PFSK-1 (cell line): Measurements from ENCODE around the gene LRRC74B.

Experiments
- FOXP2 ChIP-seq: optimal IDR thresholded peaks from 2 replicates; pipeline ENCODE3; 2011; ENCODE audit warnings: borderline replicate concordance, control low read depth, inconsistent platforms; ENCODE audit not compliant: insufficient read depth; ENCODE audit errors: extremely low read length, extremely low read depth
- POLR2AphosphoS5 ChIP-seq: IDR thresholded peaks from 2 replicates; pipeline ENCODE4 v1.6.1; 2012; ENCODE audit warnings: low read depth, mild to moderate bottlenecking, control low read depth, low read length, moderate library complexity
- REST ChIP-seq, 2 experiments: IDR thresholded peaks; 2 replicates each; pipeline versions ENCODE4 v1.6.1 to v1.8.0; 2011 to 2012; ENCODE audit warnings: low read depth in 2 of 2, low read length in 2 of 2, control low read depth in 1 of 2, inconsistent platforms in 1 of 2, mild to moderate bottlenecking in 1 of 2, moderate library complexity in 1 of 2; ENCODE audit not compliant: insufficient read depth in 1 of 2
- SIN3A ChIP-seq: IDR thresholded peaks from 2 replicates; pipeline ENCODE4 v1.6.1; 2012; ENCODE audit warnings: mild to moderate bottlenecking, low read length, moderate library complexity, borderline replicate concordance; ENCODE audit not compliant: insufficient read depth
- TAF1 ChIP-seq: IDR thresholded peaks from 2 replicates; pipeline ENCODE4 v1.6.1; 2012; ENCODE audit warnings: low read length, control low read depth, borderline replicate concordance; ENCODE audit not compliant: insufficient read depth

The LRRC74B gene

DNA sequence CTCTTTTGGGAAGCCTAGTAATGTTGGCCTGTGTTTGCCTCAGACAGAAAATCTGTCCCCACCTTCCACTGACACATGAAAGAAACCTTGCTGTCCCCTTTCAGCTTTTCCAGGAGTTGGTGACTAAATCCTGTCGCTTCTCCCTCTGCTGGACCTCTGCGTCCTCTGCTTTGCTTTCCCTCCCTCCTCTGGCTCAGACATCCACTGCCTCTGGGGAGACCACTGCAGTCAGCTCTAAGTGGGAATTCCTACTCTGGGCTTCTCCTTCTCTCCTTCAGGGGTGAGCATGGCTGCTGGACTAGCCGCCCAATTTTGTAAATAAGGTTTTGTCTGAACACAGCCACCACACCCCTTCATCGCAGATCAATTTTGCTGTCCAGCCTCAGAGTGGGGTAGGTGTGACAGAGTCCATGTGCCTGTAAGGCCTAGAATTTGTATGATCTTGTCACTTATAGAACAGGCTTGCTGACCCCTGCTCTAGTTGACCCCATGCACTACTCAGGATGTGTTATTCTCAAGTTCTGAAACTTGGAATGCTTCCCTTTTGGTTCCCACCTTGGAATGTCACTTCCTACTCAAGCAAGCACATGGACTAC lies 23.0 kb downstream of the LRRC74B start:
- TF ChIP-seq POLR2AphosphoS5 (no peak), FOXP2 (no peak), TAF1 (no peak), REST (IDR thresholded peaks at IDR 0.05; ENCODE audit: insufficient read depth in 1 of 2, low read depth in 2 of 2, low read length in 2 of 2) (no peak), SIN3A (no peak)

- TF ChIP-seq TAF1: no peak
- no peak for TF ChIP-seq POLR2AphosphoS5
- TF ChIP-seq FOXP2: no peak
- no peak for TF ChIP-seq SIN3A
- no peak for TF ChIP-seq REST (IDR thresholded peaks at IDR 0.05; ENCODE audit: insufficient read depth in 1 of 2, low read depth in 2 of 2, low read length in 2 of 2)
Observed at GRCh38 chr22:21069375-21069774, 23.6 kb downstream of the LRRC74B start.

DNA sequence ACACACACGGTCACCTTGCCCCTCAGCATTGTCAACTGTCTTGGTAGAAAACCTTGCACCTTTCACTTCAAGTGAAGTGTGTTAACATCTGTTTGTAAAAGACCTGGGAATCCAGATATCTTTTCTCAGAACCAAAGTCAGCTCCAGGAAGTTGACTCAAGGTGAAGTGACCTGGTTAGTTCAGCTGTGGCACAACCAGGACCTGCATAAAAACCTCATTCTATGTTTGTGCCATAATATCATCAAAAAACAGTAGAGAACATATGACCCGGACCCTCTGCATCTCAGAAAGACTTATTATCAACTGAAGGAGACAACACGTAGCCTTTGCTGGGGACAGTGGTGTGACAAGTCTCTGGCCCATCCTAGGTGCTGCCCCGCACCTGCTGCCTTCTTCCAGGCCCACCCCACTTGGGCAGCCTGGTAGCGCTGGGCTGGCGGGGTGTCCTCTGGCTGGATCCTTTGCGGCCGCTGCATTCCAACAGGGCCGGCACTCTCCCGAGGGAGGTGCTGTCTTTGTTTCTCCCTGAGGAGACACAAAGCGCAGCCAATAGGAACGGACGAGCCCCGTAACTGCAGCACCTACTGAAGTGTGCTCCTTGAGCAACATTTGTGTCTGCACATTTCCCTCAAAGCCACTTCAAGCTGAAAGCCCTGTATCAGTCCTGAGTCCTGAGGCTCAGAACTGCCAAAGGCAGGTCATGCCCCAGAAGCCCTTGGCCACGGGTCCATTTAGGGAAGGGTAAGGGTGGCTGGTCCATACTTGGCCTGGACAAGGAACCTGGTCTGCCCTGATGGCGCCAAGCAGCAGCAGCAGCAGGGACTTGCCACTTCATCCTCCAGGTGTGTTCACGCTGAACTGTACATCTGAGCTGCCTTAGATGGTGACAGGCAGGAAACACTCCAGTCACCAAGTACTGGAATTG lies 25.2 kb downstream of the LRRC74B start:
- no peak for TF ChIP-seq TAF1
- no peak for TF ChIP-seq POLR2AphosphoS5
- no peak for TF ChIP-seq REST (IDR thresholded peaks at IDR 0.05; ENCODE audit: insufficient read depth in 1 of 2, low read depth in 2 of 2, low read length in 2 of 2)
- TF ChIP-seq SIN3A: no peak
- no peak for TF ChIP-seq FOXP2

DNA sequence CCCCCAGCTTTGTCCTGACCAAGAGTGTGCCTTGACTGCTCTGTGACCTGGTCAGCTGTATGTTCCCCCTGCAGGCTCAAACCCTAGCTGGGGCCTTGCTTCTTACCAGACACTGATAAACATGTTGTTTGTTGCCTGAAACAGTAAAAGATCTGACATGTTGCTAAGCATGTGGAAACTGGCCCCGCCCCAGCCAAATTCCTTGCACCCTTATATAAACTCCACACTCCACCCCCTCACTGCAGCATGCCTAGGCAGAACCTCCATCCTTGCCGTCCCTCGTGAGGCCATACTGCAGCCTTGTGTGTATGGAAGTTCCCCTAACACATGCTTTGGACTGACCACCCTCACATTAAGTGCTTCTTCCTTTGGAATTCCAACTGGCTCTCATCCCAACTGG lies 27.3 kb downstream of the LRRC74B start:
- TF ChIP-seq SIN3A (no peak), FOXP2 (no peak), REST (IDR thresholded peaks at IDR 0.05; ENCODE audit: insufficient read depth in 1 of 2, low read depth in 2 of 2, low read length in 2 of 2) (no peak), TAF1 (no peak), POLR2AphosphoS5 (no peak)

GRCh38 chr22:21073482-21073881 lies 27.7 kb downstream of the LRRC74B start:
- TF ChIP-seq SIN3A (no peak), POLR2AphosphoS5 (no peak), REST (IDR thresholded peaks at IDR 0.05; ENCODE audit: insufficient read depth in 1 of 2, low read depth in 2 of 2, low read length in 2 of 2) (no peak), TAF1 (no peak), FOXP2 (no peak)
